Measurements from ENCODE around the gene HSH2D.
A peak's percentile ranks its signal among the peaks of the same experiment; 100 is the strongest.
"Not testable (repeated sequence)": the region's sequence is repeated elsewhere in the genome, so short reads cannot be mapped to it uniquely, and the experiment has no call there.

HSH2D gene

GRCh38 chr19:16159655-16160054 lies 16.2 kb downstream of the HSH2D start:
- DNase-seq: no peak

- no peak for DNase-seq
These were observed 17.0 kb downstream of the HSH2D start for GRCh38 chr19:16160445-16160942.

DNA sequence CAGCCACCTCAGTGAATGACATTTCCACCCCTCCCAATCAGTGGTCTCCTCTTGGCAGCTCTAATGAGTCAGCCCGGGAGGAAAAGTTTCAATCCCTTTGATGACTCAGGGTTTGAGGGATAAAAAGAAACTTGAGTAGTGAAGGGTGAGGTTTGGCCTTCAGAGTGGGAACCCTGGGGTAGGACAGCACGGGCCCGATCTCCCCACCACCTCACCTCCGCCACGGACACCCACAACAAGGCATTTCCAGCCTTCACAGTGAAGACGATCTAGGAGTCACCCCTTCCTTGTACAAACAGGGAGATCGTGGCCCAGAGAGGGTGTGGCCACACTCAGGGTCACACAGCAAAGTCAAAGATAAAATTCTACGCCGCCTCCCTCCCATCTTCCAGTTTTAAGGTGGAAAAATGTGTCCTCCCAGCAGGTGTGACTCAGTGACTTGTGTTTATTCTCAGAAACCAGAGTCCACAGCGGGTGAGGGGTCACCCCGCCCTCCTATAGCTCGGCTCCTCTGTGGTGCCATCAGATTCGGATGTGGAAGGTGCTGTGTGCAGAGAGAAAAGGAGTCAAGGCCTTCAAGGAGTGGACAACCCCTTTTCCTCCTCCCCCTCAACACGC lies 17.6 kb downstream of the HSH2D start:
- no peak for DNase-seq

GRCh38 chr19:16161840-16162239 lies 18.4 kb downstream of the HSH2D start:
- DNase-seq: no peak

DNA sequence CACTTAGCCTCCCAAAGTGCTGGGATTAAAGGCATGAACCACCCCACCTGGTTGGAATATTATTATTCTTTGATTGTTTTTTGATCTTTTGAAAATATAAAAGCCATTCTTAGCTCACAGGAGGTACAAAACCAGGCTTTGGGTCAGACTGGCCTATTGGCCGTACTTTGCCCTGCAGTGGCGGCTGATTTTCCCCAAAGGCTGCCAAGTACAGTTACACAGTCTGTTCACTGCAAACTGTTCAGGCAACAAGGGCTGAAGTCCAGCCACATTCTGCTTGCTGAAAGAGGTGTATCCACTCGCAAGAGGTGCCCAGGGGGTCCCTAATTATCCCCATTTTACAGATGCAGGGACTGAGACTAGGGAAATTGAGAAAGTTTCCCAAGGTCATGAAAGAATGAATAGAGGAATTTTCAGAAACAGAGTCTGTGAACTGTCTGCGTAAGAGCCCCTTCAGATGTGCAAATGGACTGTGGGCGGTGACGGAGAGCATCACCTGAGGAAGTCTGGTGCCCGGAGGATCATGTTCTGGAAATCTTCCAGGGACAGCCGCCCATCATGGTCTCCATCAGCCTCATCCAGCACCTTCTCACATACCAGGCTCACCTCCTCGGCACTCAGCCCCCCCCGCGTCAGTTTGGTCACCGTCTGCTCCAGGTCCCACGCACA lies 20.9 kb downstream of the HSH2D start:
- DNase-seq: no peak

- DNase-seq: no peak
These were observed 22.9 kb downstream of the HSH2D start for GRCh38 chr19:16166417-16166816.

DNA sequence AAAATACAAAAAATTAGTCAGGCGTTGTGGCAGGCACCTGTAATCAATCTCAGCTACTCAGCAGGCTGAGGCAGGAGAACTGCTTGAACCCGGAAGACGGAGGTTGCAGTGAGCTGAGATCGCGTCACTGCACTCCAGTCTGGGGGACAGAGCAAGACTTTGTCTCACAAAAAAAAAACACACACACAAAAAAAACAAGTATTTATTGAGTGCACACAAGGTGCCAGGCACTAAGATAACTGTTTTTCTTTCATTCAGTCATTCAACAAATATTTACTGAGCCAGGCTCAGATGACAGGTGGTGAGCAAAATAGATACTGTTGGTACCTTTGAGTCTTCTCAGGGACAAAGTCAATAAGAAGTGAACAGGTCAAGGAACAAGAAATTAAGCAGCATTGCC lies 23.6 kb downstream of the HSH2D start:
- DNase-seq: no peak

DNA sequence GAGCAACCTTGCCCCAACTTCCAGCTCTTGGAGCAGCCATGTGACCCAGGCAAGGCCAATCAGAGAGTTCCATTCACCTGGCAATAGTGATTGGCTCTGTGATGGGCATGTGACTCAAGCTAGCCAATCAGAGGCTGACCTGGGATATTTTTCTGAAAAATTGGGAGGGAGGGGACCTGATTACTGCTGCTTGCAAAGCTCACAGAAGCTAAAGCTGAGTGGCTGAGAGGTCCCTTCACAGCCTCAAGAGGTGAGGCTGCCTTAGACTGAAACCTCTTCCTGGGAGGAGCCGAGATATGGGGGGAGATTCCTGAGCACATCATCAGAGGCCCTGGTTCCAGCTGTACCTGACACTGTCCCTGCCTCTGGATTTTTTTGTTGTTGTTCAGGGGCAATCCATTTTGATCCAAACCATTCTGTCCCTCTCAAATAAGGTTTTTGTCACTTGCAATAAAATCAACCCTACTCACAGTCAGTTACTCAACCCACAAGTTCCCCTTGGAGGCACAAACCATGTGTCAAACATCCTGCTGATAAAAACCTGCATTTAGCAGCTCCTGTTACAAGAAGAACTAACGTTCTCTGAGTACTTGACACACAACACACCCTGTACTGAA lies 25.1 kb downstream of the HSH2D start:
- DNase-seq: no peak

GRCh38 chr19:16170134-16170533 lies 26.6 kb downstream of the HSH2D start:
- no peak for DNase-seq

GRCh38 chr19:16175954-16176353 lies 32.5 kb downstream of the HSH2D start:
- DNase-seq: no peak

DNA sequence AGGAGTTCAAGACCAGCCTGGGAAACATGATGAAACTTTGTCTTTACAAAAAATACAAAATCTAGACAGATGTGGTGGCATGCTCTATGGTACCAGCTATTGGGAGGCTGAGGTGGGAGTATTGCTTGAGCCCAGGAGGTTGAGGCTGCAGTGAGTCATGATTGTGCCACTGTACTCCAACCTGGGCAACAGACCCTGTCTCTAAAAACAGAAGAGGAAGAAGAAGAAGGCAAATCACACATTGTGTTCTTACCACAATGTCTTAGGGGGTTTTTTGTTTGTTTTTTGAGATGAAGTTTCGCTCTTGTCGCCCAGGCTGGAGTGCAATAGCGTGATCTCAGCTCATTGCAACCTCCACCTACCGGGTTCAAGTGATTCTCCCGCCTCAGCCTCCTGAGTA lies 35.4 kb downstream of the HSH2D start:
- DNase-seq: not testable (repeated sequence)

- DNase-seq: no peak
These were observed 37.1 kb downstream of the HSH2D start for GRCh38 chr19:16180611-16181010.

DNA sequence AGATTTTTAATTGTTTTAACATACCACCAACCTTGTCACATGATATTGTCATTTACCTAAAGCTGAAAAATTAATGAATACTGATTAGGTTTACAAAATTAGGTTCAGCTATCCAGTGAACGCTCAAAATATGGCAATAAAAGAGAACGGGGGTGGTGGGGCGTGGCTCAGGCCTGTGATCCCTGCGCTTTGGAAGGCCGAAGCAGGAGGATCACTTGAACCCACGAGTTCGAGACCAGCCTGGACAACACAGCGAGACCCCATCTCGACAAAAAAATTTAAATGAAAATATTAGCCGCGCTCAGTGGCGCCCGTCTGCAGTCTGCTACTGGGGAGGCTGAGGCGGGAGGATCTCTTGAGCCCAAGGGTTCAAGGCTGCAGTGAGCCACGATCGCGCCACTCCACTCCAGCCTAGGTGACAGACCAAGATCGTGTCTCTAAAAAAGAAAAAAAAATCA lies 41.2 kb downstream of the HSH2D start:
- DNase-seq: no peak

- DNase-seq: peak; percentile 94 to 100 (median 99)
These were observed 41.8 kb downstream of the HSH2D start, which contains the start of gene FAM32A for GRCh38 chr19:16185123-16185767. Gene FAM32A (plus strand): TSS chr19:16185410. CDS start chr19:16185443, 33 bp downstream.

DNA sequence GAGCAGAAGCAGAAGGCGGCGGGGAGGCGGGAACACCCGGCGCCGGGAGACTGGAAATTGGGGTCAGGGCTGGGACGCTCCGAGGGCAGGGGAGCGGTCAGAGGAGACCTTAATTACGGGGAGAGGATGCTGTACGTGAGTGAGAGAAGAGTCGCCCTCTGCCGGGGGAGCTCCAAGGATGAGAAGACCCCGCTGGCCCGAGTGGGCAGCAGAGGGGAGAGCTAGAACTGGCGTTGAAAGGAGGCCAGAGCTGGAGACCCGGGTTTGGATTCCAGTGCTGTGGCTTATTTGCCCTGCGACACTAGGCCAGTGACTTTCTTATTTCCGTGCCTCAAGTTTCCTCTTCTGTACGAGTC lies 42.3 kb downstream of the HSH2D start:
- peak in 2 of 3 experiments; percentile 71 to 78 for DNase-seq

- DNase-seq: no peak
These were observed 45.0 kb downstream of the HSH2D start for GRCh38 chr19:16188521-16188920.

GRCh38 chr19:16190198-16190597 lies 46.7 kb downstream of the HSH2D start:
- no peak for DNase-seq

DNA sequence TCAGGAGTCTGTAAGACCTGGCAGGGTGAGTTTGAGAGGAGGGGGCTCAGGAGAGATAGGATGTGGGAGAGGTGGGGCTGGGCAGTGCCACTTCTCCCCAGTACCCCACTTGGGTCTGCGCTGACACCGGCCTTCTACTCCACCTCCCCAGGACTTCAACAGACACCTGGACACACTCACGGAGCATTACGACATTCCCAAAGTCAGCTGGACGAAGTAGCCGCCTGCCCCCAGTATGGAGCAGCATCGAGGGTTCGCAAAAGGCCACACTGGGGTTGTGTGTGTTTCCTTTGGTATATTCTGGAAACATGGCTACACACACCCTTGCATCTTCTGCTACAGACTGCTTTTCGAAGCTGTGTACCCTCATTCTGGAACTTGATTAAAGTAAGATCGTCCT lies 47.3 kb downstream of the HSH2D start:
- no peak for DNase-seq

DNA sequence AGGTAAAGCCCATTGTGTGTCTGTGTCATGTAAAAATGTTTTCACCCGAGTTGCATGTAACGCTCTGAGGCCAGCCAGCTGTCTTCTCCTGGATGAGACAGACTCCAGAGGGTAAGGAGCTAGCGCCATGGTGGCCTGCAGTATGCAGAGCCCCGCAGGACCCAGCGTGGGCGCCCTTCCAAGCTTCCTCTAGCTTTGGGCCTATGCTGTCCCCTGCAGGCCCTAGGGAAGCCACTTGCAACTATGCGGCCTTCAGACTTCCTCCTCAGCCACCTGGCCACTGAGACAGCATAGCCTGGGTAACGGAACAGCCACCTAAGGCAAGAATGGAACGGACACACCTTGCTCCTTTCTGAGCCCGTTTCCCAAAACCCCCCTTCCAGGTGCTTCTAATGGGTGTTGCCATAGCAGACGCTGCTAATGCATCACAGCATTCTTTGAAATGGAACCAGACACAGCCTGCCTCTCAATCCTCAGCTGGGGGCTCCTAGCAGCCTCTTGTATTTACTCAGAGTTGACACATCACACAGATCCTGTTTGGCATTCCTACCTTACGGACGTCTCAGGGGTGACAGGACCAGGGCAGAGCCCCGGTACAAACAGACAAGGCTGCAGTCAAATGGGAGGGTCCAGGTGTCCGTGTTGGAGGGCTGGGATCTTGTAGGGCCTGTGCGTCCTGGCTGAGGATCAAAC lies 47.9 kb downstream of the HSH2D start:
- DNase-seq: no peak

DNA sequence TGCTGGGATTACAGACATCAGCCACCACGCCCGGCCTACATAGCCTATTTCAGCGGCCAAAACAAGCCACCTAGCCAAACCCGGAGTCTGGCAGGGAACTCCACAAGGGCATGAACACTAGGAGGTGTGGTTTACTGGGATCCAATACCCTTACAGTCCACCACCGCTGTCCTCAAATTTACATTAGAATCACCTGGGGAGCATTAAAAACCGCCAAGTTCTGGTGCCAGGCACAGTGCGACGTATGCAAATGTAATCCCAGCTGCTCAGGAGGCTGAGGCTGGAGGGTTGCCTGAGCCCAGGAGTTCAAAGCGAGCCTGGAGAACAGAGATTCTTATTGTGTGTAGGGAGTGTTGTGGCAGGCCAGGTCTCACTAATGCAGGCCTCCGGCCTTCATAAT lies 50.0 kb downstream of the HSH2D start:
- no peak for DNase-seq

DNA sequence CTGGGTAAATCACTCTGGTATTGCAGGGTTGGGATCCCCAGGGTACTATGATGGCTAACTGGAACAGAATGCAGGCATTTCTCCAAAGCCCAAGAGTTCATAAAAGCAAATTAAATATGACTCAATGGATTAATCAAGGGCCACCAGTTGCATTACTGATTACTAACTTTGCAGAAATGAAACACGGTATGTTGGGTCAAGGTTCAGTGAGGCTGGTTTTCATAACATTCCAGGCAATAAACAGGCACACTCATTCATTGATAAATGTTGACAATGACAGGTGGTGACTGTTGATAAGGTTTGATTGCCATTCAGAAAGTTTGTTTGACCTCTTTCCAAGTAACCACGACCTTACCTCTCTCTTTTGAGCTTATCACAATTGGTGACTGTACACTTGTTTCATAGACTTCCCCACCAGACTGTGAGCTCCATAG lies 53.7 kb downstream of the HSH2D start:
- no peak for DNase-seq

DNA sequence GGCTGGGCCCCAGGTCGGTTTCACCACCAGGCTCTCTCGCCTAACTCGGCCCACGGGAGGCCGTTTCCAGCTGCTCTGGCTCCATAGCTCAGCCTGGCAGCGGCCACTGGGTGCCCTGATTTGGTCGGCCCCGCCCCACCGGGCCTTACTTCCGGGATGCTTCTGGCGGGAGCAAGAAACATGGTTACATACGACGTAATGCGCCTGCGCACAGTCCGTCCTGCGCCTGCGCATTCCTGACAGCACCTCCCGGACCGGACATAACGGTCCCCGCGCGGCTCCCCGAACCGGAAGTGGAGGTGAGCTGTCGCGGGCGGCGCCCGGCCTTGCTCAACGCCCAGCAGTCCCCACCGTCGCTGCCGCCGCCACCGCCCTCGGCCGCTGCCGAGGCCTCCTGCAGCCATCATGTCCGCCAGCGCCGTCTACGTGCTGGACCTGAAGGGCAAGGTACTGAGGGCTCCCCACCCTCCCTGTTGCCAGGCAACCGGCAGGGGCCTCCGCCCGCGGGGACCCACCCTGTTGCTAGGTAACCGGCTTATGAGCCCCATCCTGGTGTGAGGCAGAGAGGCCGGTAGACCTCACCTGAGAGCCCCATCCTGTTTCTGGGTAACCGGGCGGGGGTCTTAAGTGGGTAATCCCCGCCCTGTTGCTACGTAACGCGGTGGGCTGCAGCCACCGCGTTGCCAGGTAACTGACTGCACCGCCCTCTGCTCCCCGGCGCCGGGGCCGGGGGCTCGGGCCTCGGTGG lies 54.3 kb downstream of the HSH2D start, which contains the start of gene AP1M1:
AP1M1 (plus strand) TSS at position 290 of the 748 bp plus-strand sequence; CDS start at position 406, 116 bp downstream.
- DNase-seq: peak; percentile 94 to 99 (median 98)
